GM19023 (cell line): ENCODE measurements around the gene CYP8B1.
"Not testable (repeated sequence)": the region's sequence is repeated elsewhere in the genome, so short reads cannot be mapped to it uniquely, and the experiment has no call there.

Experiments used
- ATAC-seq: cut with Tn5 transposase; IDR thresholded peaks from one replicate; pipeline ENCODE4 v1.9.1; 2021; ENCODE audit warnings: mild to moderate bottlenecking, moderate library complexity; ENCODE audit not compliant: unreplicated experiment

CYP8B1 gene

GRCh38 chr3:42887084-42887483 is 11.4 kb upstream of the CYP8B1 start:
- no peak for ATAC-seq

- no peak for ATAC-seq
These were observed 10.7 kb upstream of the CYP8B1 start for GRCh38 chr3:42886294-42886822.

- no peak for ATAC-seq
These were observed 8.6 kb upstream of the CYP8B1 start for GRCh38 chr3:42884324-42884723.

- ATAC-seq = not testable (repeated sequence)
These were observed 7.7 kb upstream of the CYP8B1 start for GRCh38 chr3:42883251-42883930.

- ATAC-seq = peak; percentile 99
These were observed 5.1 kb upstream of the CYP8B1 start for GRCh38 chr3:42880601-42881451.

GRCh38 chr3:42880183-42880582 is 4.5 kb upstream of the CYP8B1 start:
- no peak for ATAC-seq

GRCh38 chr3:42877881-42878280 is 2.2 kb upstream of the CYP8B1 start:
- ATAC-seq = no peak

GRCh38 chr3:42876940-42877720 is 1.5 kb upstream of the CYP8B1 start:
- ATAC-seq = no peak

- ATAC-seq = no peak
These were observed 722 bp upstream of the CYP8B1 start for GRCh38 chr3:42876401-42876800.

- ATAC-seq = no peak
These were observed 930 bp downstream of the CYP8B1 start for GRCh38 chr3:42874749-42875148.

GRCh38 chr3:42873221-42873982 is 2.3 kb downstream of the CYP8B1 start:
- no peak for ATAC-seq

- ATAC-seq = no peak
These were observed 3.0 kb downstream of the CYP8B1 start for GRCh38 chr3:42872718-42873117.

- no peak for ATAC-seq
These were observed 4.0 kb downstream of the CYP8B1 start for GRCh38 chr3:42871592-42872196.

- ATAC-seq = no peak
These were observed 6.8 kb downstream of the CYP8B1 start for GRCh38 chr3:42868841-42869240.

- no peak for ATAC-seq
These were observed 8.5 kb downstream of the CYP8B1 start for GRCh38 chr3:42867138-42867537.

- ATAC-seq = no peak
These were observed 10.4 kb downstream of the CYP8B1 start for GRCh38 chr3:42865256-42865655.

- no peak for ATAC-seq
These were observed 11.2 kb downstream of the CYP8B1 start for GRCh38 chr3:42864321-42864950.

- ATAC-seq = no peak
These were observed 19.1 kb downstream of the CYP8B1 start for GRCh38 chr3:42856544-42856943.

GRCh38 chr3:42855547-42856380 is 19.9 kb downstream of the CYP8B1 start:
- no peak for ATAC-seq
